ENCODE data around the gene SUGCT.

Gene SUGCT

GRCh38 chr7:40526951-40527715 lies 392.3 kb downstream of the SUGCT start:
- TF ChIP-seq RAD21 (IDR thresholded peaks at IDR 0.05; ENCODE audit: low read depth) (no peak), CREB1 (IDR thresholded peaks at IDR 0.05; ENCODE audit: low read depth) (no peak), USF1 (IDR thresholded peaks at IDR 0.05) (no peak), CEBPB (IDR thresholded peaks at IDR 0.05) (no peak), TCF12 (IDR thresholded peaks at IDR 0.05; ENCODE audit: low read depth) (no peak), EGR1 (IDR thresholded peaks at IDR 0.05) (no peak), YY1 (IDR thresholded peaks at IDR 0.05; ENCODE audit: low read depth) (no peak), NFIC (IDR thresholded peaks at IDR 0.05) (no peak), EP300 (IDR thresholded peaks at IDR 0.05; ENCODE audit: borderline replicate concordance) (no peak), REST (IDR thresholded peaks at IDR 0.05; ENCODE audit: low read depth) (no peak), TEAD4 (IDR thresholded peaks at IDR 0.05) (no peak), FOXM1 (IDR thresholded peaks at IDR 0.05; ENCODE audit: borderline replicate concordance, low read depth) (no peak)

- TF ChIP-seq REST (IDR thresholded peaks at IDR 0.05; ENCODE audit: low read depth) (no peak), NFIC (IDR thresholded peaks at IDR 0.05) (no peak), FOXM1 (IDR thresholded peaks at IDR 0.05; ENCODE audit: borderline replicate concordance, low read depth) (no peak), TEAD4 (IDR thresholded peaks at IDR 0.05) (no peak), ZBTB7A (IDR thresholded peaks at IDR 0.05; ENCODE audit: low read depth) (no peak), USF1 (IDR thresholded peaks at IDR 0.05) (no peak), CEBPB (IDR thresholded peaks at IDR 0.05) (no peak), CREB1 (IDR thresholded peaks at IDR 0.05; ENCODE audit: low read depth) (no peak)
Observed at GRCh38 chr7:40527723-40528122, 392.9 kb downstream of the SUGCT start.

- TF ChIP-seq ZBTB7A (IDR thresholded peaks at IDR 0.05; ENCODE audit: low read depth) = no peak
- TF ChIP-seq REST (IDR thresholded peaks at IDR 0.05; ENCODE audit: low read depth) = no peak
- TF ChIP-seq MAX (IDR thresholded peaks at IDR 0.05) = no peak
- no peak for TF ChIP-seq TAF1 (IDR thresholded peaks at IDR 0.05; ENCODE audit: low read depth)
- TF ChIP-seq CREB1 (IDR thresholded peaks at IDR 0.05; ENCODE audit: low read depth) = no peak
- no peak for TF ChIP-seq TEAD4 (IDR thresholded peaks at IDR 0.05)
- no peak for TF ChIP-seq NFIC (IDR thresholded peaks at IDR 0.05)
Observed at GRCh38 chr7:40530292-40530691, 395.5 kb downstream of the SUGCT start.

GRCh38 chr7:40531956-40532355 lies 397.2 kb downstream of the SUGCT start:
- TF ChIP-seq TAF1 (IDR thresholded peaks at IDR 0.05; ENCODE audit: low read depth) (no peak), TCF12 (IDR thresholded peaks at IDR 0.05; ENCODE audit: low read depth) (no peak), CREB1 (IDR thresholded peaks at IDR 0.05; ENCODE audit: low read depth) (no peak), YY1 (IDR thresholded peaks at IDR 0.05; ENCODE audit: low read depth) (no peak), ZBTB7A (IDR thresholded peaks at IDR 0.05; ENCODE audit: low read depth) (no peak), MAX (IDR thresholded peaks at IDR 0.05) (no peak), FOXM1 (IDR thresholded peaks at IDR 0.05; ENCODE audit: borderline replicate concordance, low read depth) (no peak), USF1 (IDR thresholded peaks at IDR 0.05) (no peak), TEAD4 (IDR thresholded peaks at IDR 0.05) (no peak), EP300 (IDR thresholded peaks at IDR 0.05; ENCODE audit: borderline replicate concordance) (no peak), EGR1 (IDR thresholded peaks at IDR 0.05) (no peak), RAD21 (IDR thresholded peaks at IDR 0.05; ENCODE audit: low read depth) (no peak), CEBPB (IDR thresholded peaks at IDR 0.05) (no peak), NFIC (IDR thresholded peaks at IDR 0.05) (no peak), REST (IDR thresholded peaks at IDR 0.05; ENCODE audit: low read depth) (no peak)

Data from Ishikawa (cell line).